K562 (cell line): ENCODE measurements around the gene STXBP6. TPM values are rescaled to one million over a fixed set of nuclear protein-coding genes. Genes with fewer than 3 reads are reported as not detected.

Experiments
- ARID1B ChIP-seq: fragments of 450-650 bp; IDR thresholded peaks from 2 replicates; pipeline ENCODE4 v1.6.1; 2016; ENCODE audit warnings: antibody characterized with exemption, mild to moderate bottlenecking, inconsistent platforms
- ARNT ChIP-seq, 2 experiments: fragments of 450-650 bp; IDR thresholded peaks; 2 replicates each; pipeline ENCODE4 v1.6.1; 2016; ENCODE audit warnings: mild to moderate bottlenecking in 1 of 2
- CHD4 ChIP-seq: fragments of 200-600 bp; sonication (generic); IDR thresholded peaks from 3 replicates; pipeline ENCODE4 v1.6.1; 2012; ENCODE audit warnings: low read depth, mild to moderate bottlenecking, mixed read lengths, low read length, inconsistent platforms; ENCODE audit not compliant: insufficient read depth, insufficient replicate concordance, poor library complexity, severe bottlenecking
- DPF2 ChIP-seq: fragments of 450-650 bp; IDR thresholded peaks from 2 replicates; pipeline ENCODE4 v1.6.1; 2016
- KLF13 ChIP-seq: fragments of 450-650 bp; IDR thresholded peaks from 2 replicates; pipeline ENCODE4 v1.6.1; 2016; ENCODE audit warnings: missing genetic modification characterization, low read depth, mild to moderate bottlenecking, missing compliant biosample characterization, moderate library complexity, borderline replicate concordance
- POLR2B ChIP-seq: fragments of 450-650 bp; IDR thresholded peaks from 2 replicates; pipeline ENCODE4 v1.6.1; 2018; ENCODE audit warnings: low read depth; ENCODE audit not compliant: partially characterized antibody
- TARDBP ChIP-seq: fragments of 450-650 bp; IDR thresholded peaks from 2 replicates; pipeline ENCODE4 v1.6.1; 2016
- ZNF143 ChIP-seq: sonication (generic); formaldehyde crosslinking; IDR thresholded peaks from 2 replicates; pipeline ENCODE4 v1.9.0; 2022; ENCODE audit warnings: mild to moderate bottlenecking, missing genetic modification reagents
- ZNF253 ChIP-seq: fragments of 250-450 bp; sonication (Bioruptor Pico); conservative IDR thresholded peaks from 2 replicates; pipeline ENCODE4 v1.6.1; 2021; ENCODE audit warnings: mild to moderate bottlenecking
- polyA plus RNA-seq, 8 experiments: library from polyadenylated mRNA; depleted of rRNA in 4 of 8; stranded (reverse) in 5 of 8; unstranded in 3 of 8; fragments of >200 nt; fragmentation: Nextera tagmentation in 2 of 8; fragmentation: Illumina TruSeq in 1 of 8; extraction: Ambion mirVana in 2 of 8; extraction: Trizol in 1 of 8; gene quantifications; 2 replicates each; pipeline versions ENCODE4 v1.2.1 to v1.2.3, GENCODE V29; 2011 to 2014; ENCODE audit warnings: inconsistent platforms in 1 of 8, missing spikeins in 1 of 8
- total RNA-seq, 7 experiments: library from RNA; depleted of rRNA in 6 of 7; stranded (reverse); fragments of >200 nt in 6 of 7; fragmentation: Illumina TruSeq in 2 of 7; extraction: Trizol in 2 of 7; gene quantifications; 2 replicates each; pipeline versions ENCODE4 v1.2.1 to v1.2.3, GENCODE V29; 2011 to 2021; ENCODE audit warnings: low replicate concordance in 1 of 7
- TF ChIP-seq, protein P1 (sequence below): fragments of 450-650 bp; IDR thresholded peaks from 2 replicates; pipeline ENCODE4 v1.6.1; 2016; ENCODE audit warnings: low read depth
- TF ChIP-seq, protein P2 (sequence below): fragments of 450-650 bp; formaldehyde crosslinking; IDR thresholded peaks from 2 replicates; pipeline ENCODE4 v1.4.0; 2020; ENCODE audit warnings: mild to moderate bottlenecking, moderate library complexity
- TF ChIP-seq, protein P3 (sequence below): fragments of 250-450 bp; sonication (Bioruptor Pico); IDR thresholded peaks from 2 replicates; pipeline ENCODE4 v1.5.0; 2022; ENCODE audit warnings: mild to moderate bottlenecking
- TF ChIP-seq, protein P4 (sequence below), 2 experiments: IDR thresholded peaks; 2 replicates each; pipeline ENCODE4 v1.6.1; 2012; ENCODE audit warnings: improper control_type of control experiment in 2 of 2, low read depth in 2 of 2, low read length in 2 of 2, borderline replicate concordance in 1 of 2

STXBP6 gene
- total and polyA plus RNA-seq, 9 of the 15 experiments (the other 6 are each of a cell fraction or from before 2014, with no cell fraction given), result 0.27 to 0.89 (median 0.59) TPM

DNA sequence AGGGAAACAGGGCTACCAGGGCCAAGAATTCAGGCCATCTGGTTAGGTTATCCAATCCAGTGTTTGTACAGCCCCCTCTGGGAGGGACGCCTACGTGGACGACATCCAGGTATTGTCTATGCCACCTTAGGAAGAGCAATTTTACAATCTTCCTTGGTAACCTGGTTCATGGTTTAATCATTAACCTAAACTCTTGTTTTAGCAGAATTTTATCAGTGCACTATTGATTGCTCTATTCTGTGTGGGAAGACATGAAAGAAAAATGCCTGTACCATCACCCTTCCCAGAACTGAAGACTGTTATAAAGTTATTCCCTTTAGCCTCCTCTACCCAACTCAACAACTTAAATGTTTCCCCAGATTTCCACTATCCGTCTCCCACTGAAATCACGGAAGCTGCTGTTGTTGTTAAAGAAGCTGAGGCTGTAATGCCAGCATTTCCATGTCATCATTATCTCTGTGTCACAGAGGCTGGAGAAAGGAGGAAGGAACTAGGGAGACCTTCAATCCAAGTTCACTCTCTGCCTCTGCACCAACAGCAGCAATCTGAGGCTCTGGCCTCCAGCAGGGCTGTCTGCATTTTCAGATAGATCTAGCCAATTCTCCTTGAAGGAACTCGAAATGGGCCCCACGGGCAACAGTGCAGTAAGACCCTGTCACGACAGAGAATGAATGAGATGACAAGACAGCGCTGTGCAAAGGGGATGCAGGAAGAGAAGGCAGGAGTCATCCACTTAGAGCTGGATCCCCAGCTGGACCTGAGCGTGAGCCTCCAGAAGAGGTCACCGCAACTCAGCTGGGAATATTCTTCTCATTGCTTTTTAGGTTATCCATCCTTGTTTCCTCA, 232.5 kb downstream of the STXBP6 start (continued):
- TF ChIP-seq, protein P1, sequence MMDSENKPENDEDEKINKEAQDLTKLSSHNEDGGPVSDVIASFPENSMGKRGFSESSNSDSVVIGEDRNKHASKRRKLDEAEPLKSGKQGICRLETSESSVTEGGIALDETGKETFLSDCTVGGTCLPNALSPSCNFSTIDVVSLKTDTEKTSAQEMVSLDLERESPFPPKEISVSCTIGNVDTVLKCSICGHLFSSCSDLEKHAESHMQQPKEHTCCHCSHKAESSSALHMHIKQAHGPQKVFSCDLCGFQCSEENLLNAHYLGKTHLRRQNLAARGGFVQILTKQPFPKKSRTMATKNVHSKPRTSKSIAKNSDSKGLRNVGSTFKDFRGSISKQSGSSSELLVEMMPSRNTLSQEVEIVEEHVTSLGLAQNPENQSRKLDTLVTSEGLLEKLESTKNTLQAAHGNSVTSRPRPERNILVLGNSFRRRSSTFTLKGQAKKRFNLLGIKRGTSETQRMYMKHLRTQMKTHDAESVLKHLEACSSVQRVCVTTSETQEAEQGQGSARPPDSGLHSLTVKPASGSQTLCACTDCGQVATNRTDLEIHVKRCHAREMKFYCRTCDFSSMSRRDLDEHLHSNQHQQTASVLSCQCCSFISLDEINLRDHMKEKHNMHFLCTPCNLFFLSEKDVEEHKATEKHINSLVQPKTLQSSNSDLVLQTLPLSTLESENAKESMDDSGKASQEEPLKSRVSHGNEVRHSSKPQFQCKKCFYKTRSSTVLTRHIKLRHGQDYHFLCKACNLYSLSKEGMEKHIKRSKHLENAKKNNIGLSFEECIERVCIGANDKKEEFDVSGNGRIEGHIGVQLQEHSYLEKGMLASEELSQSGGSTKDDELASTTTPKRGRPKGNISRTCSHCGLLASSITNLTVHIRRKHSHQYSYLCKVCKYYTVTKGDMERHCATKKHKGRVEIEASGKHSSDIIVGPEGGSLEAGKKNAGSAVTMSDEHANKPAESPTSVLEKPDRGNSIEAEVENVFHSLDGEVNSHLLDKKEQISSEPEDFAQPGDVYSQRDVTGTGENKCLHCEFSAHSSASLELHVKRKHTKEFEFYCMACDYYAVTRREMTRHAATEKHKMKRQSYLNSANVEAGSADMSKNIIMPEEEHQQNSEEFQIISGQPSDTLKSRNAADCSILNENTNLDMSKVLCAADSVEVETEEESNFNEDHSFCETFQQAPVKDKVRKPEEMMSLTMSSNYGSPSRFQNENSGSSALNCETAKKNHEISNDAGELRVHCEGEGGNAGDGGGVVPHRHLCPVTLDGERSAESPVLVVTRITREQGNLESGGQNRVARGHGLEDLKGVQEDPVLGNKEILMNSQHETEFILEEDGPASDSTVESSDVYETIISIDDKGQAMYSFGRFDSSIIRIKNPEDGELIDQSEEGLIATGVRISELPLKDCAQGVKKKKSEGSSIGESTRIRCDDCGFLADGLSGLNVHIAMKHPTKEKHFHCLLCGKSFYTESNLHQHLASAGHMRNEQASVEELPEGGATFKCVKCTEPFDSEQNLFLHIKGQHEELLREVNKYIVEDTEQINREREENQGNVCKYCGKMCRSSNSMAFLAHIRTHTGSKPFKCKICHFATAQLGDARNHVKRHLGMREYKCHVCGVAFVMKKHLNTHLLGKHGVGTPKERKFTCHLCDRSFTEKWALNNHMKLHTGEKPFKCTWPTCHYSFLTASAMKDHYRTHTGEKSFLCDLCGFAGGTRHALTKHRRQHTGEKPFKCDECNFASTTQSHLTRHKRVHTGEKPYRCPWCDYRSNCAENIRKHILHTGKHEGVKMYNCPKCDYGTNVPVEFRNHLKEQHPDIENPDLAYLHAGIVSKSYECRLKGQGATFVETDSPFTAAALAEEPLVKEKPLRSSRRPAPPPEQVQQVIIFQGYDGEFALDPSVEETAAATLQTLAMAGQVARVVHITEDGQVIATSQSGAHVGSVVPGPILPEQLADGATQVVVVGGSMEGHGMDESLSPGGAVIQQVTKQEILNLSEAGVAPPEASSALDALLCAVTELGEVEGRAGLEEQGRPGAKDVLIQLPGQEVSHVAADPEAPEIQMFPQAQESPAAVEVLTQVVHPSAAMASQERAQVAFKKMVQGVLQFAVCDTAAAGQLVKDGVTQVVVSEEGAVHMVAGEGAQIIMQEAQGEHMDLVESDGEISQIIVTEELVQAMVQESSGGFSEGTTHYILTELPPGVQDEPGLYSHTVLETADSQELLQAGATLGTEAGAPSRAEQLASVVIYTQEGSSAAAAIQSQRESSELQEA, result no peak
- TF ChIP-seq, protein P2, sequence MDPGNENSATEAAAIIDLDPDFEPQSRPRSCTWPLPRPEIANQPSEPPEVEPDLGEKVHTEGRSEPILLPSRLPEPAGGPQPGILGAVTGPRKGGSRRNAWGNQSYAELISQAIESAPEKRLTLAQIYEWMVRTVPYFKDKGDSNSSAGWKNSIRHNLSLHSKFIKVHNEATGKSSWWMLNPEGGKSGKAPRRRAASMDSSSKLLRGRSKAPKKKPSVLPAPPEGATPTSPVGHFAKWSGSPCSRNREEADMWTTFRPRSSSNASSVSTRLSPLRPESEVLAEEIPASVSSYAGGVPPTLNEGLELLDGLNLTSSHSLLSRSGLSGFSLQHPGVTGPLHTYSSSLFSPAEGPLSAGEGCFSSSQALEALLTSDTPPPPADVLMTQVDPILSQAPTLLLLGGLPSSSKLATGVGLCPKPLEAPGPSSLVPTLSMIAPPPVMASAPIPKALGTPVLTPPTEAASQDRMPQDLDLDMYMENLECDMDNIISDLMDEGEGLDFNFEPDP (CRISPR knock-in tag), result no peak
- TF ChIP-seq ZNF253, result no peak
- TF ChIP-seq CHD4, result no peak
- TF ChIP-seq DPF2, result no peak
- no peak for TF ChIP-seq TARDBP
- TF ChIP-seq, protein P3, sequence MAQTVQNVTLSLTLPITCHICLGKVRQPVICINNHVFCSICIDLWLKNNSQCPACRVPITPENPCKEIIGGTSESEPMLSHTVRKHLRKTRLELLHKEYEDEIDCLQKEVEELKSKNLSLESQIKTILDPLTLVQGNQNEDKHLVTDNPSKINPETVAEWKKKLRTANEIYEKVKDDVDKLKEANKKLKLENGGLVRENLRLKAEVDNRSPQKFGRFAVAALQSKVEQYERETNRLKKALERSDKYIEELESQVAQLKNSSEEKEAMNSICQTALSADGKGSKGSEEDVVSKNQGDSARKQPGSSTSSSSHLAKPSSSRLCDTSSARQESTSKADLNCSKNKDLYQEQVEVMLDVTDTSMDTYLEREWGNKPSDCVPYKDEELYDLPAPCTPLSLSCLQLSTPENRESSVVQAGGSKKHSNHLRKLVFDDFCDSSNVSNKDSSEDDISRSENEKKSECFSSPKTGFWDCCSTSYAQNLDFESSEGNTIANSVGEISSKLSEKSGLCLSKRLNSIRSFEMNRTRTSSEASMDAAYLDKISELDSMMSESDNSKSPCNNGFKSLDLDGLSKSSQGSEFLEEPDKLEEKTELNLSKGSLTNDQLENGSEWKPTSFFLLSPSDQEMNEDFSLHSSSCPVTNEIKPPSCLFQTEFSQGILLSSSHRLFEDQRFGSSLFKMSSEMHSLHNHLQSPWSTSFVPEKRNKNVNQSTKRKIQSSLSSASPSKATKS, result no peak
- no peak for TF ChIP-seq ARID1B
- TF ChIP-seq ARNT (IDR thresholded peaks at IDR 0.05), result no peak
- no peak for TF ChIP-seq KLF13 (tag)
- TF ChIP-seq, protein P4, sequence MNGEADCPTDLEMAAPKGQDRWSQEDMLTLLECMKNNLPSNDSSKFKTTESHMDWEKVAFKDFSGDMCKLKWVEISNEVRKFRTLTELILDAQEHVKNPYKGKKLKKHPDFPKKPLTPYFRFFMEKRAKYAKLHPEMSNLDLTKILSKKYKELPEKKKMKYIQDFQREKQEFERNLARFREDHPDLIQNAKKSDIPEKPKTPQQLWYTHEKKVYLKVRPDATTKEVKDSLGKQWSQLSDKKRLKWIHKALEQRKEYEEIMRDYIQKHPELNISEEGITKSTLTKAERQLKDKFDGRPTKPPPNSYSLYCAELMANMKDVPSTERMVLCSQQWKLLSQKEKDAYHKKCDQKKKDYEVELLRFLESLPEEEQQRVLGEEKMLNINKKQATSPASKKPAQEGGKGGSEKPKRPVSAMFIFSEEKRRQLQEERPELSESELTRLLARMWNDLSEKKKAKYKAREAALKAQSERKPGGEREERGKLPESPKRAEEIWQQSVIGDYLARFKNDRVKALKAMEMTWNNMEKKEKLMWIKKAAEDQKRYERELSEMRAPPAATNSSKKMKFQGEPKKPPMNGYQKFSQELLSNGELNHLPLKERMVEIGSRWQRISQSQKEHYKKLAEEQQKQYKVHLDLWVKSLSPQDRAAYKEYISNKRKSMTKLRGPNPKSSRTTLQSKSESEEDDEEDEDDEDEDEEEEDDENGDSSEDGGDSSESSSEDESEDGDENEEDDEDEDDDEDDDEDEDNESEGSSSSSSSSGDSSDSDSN (IDR thresholded peaks at IDR 0.05; ENCODE audit: borderline replicate concordance in 1 of 2, low read depth in 2 of 2, low read length in 2 of 2), result no peak
- TF ChIP-seq POLR2B, result no peak
- no peak for TF ChIP-seq ZNF143 (CRISPR knock-in tag)
